ENCODE measurements around the gene ELAVL1. TPM values are rescaled to one million over a fixed set of nuclear protein-coding genes. Genes with fewer than 3 reads are reported as not detected.

ELAVL1 gene
- total RNA-seq, 1 donor from 2014 or later: 83.5 TPM

GRCh38 chr19:7940841-7941240 is 64.6 kb downstream of the ELAVL1 start:
- Mint-ChIP-seq H3K4me1 (peaks cover 33% of the 10 kb centered on the region), H3K27ac (no peak overlapping the region), H3K27me3 (no peaks in the 10 kb centered on the region), H3K4me3 (peak overlapping the region; percentile 38), H3K36me3 (ENCODE audit: low read depth) (peaks cover 50% of the 10 kb centered on the region), H3K9me3 (no peaks in the 10 kb centered on the region)
- intact Hi-C loops (cut with micrococcal nuclease): loop anchor here (5.0 kb wide), 2 partner anchors 266 to 374 kb away; partner anchors contain the start of gene CERS4
- CTCF ChIA-PET: no interaction called here
- ATAC-seq (ENCODE audit: low read depth) (no peak), DNase-seq (no peak)
- POLR2A ChIA-PET: no interaction called here
- no peak for TF ChIP-seq CTCF (IDR thresholded peaks at IDR 0.05)

- H3K27me3 Mint-ChIP-seq: no peaks in the 10 kb centered on the region
- DNase-seq (no peak), ATAC-seq (ENCODE audit: low read depth) (no peak)
- H3K4me3 Mint-ChIP-seq: no peak overlapping the region
- ChIA-PET POLR2A (interaction anchor here (0.6 to 1.5 kb wide), 2 partner anchors 9 to 327 kb away, joined by 3 to 11 read pairs; partner anchors contain the start of gene TIMM44), CTCF (no interaction called here)
- H3K27ac Mint-ChIP-seq: no peak overlapping the region
- intact Hi-C loops (cut with micrococcal nuclease): no loop called here
- H3K4me1 Mint-ChIP-seq: peaks cover 3% of the 10 kb centered on the region
- no peaks in the 10 kb centered on the region for H3K9me3 Mint-ChIP-seq
- no peak for TF ChIP-seq CTCF (IDR thresholded peaks at IDR 0.05)
- H3K36me3 Mint-ChIP-seq (ENCODE audit: low read depth): peaks cover 75% of the 10 kb centered on the region
These were observed 70.7 kb downstream of the ELAVL1 start for GRCh38 chr19:7934766-7935165.

GRCh38 chr19:7933828-7934725 is 71.4 kb downstream of the ELAVL1 start:
- POLR2A ChIA-PET: interaction anchor here (0.6 to 1.5 kb wide), 2 partner anchors 10 to 328 kb away, joined by 3 to 11 read pairs; partner anchors contain the start of gene TIMM44
- Mint-ChIP-seq H3K36me3 (ENCODE audit: low read depth) (peaks cover 76% of the 10 kb centered on the region), H3K4me1 (peaks cover 3% of the 10 kb centered on the region), H3K27me3 (no peaks in the 10 kb centered on the region), H3K4me3 (no peak overlapping the region), H3K9me3 (no peaks in the 10 kb centered on the region), H3K27ac (no peak overlapping the region)
- intact Hi-C loops (cut with micrococcal nuclease): no loop called here
- DNase-seq: no peak
- no peak for ATAC-seq (ENCODE audit: low read depth)
- no peak for TF ChIP-seq CTCF (IDR thresholded peaks at IDR 0.05)
- CTCF ChIA-PET: no interaction called here

- ATAC-seq (ENCODE audit: low read depth) (no peak), DNase-seq (no peak)
- Mint-ChIP-seq H3K27ac (no peak overlapping the region), H3K36me3 (ENCODE audit: low read depth) (peaks cover 75% of the 10 kb centered on the region), H3K27me3 (no peaks in the 10 kb centered on the region), H3K9me3 (no peaks in the 10 kb centered on the region), H3K4me1 (peaks cover under 1% of the 10 kb centered on the region), H3K4me3 (no peak overlapping the region)
- intact Hi-C loops (cut with micrococcal nuclease): no loop called here
- TF ChIP-seq CTCF (IDR thresholded peaks at IDR 0.05): no peak
- CTCF ChIA-PET: no interaction called here
- POLR2A ChIA-PET: no interaction called here
These were observed 72.0 kb downstream of the ELAVL1 start for GRCh38 chr19:7933411-7933810.

GRCh38 chr19:7932930-7933300 is 72.5 kb downstream of the ELAVL1 start:
- Mint-ChIP-seq H3K9me3 (no peaks in the 10 kb centered on the region), H3K4me3 (no peak overlapping the region), H3K27ac (no peak overlapping the region), H3K4me1 (peaks cover 3% of the 10 kb centered on the region), H3K27me3 (no peaks in the 10 kb centered on the region), H3K36me3 (ENCODE audit: low read depth) (peaks cover 70% of the 10 kb centered on the region)
- ATAC-seq (ENCODE audit: low read depth) (no peak), DNase-seq (no peak)
- ChIA-PET POLR2A (no interaction called here), CTCF (no interaction called here)
- no peak for TF ChIP-seq CTCF (IDR thresholded peaks at IDR 0.05)
- intact Hi-C loops (cut with micrococcal nuclease): no loop called here
